Putamen (tissue), 1 donor: ENCODE data around the gene RBM4B.

ENCODE experiments used
- DNase-seq: peaks from one replicate; pipeline ENCODE4 v3.0.0-alpha.2; 2016; ENCODE audit warnings: low spot score

RBM4B gene

GRCh38 chr11:66686801-66687750, 9.4 kb upstream of the RBM4B start:
- DNase-seq, result no peak

- no peak for DNase-seq
These were observed 8.6 kb upstream of the RBM4B start for GRCh38 chr11:66686100-66686785.

DNA sequence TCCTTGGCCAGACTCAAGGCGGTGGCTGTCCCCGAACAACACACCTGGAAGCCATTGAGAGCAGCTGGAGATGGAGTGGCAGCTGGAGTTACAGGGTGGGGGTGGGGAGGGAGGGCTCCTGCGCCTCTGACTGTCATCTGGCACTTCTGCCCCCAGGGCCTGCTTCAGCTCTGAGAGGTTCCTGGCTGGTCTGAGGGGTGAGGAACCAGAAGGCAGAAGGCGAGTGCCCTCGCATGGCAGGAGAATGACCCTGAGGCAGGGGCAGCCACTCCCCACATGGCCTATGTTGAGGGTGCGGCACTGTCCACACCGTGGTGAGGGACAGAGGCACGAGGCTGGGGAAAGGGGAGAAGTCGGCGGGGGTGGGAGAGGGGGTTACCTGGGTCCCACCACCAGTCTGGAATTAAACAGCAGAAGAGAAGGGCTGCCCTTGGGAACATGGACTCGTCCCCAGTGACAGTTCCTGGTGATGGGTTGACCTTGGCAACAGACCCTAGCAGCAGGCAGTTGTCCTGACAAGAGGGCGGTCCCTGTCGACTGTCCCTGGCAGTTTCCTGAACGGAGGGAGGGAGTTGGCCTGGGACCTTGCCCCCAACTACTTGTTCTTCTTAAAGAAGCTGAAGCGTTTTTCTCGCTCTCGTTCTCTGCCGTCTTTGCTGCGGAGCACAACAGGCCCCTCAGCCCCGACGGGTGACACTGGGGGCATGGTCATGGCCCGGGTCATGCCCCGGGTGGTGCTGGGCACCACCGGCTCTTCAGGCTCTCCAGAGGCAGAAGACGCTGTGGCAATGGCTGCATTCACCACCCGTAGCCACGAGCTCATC, 7.8 kb upstream of the RBM4B start:
- no peak for DNase-seq

- no peak for DNase-seq
These were observed 6.9 kb upstream of the RBM4B start for GRCh38 chr11:66684635-66685034.

DNA sequence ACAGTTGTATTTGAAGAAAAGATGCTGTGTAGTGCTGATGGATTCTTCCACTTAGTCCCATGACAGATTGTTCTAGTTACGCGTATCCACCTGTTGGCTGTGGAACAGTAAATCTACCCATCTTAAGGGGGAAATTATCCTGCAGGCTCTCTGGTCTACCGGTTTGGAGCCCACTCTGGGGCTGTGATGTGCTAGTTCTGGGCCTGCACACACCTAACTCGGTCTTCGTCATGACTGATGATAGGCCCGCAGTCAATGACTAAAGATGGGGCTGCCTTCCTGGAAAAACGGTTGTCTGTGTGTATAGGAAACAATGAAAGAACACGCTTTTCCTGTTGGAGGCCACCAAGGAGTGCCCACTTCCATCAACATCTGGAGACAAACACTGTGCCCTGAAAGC, 6.2 kb upstream of the RBM4B start:
- no peak for DNase-seq

- no peak for DNase-seq
These were observed 3.4 kb upstream of the RBM4B start for GRCh38 chr11:66680966-66681645.

GRCh38 chr11:66676931-66677598, 622 bp downstream of the RBM4B start:
- no peak for DNase-seq

DNA sequence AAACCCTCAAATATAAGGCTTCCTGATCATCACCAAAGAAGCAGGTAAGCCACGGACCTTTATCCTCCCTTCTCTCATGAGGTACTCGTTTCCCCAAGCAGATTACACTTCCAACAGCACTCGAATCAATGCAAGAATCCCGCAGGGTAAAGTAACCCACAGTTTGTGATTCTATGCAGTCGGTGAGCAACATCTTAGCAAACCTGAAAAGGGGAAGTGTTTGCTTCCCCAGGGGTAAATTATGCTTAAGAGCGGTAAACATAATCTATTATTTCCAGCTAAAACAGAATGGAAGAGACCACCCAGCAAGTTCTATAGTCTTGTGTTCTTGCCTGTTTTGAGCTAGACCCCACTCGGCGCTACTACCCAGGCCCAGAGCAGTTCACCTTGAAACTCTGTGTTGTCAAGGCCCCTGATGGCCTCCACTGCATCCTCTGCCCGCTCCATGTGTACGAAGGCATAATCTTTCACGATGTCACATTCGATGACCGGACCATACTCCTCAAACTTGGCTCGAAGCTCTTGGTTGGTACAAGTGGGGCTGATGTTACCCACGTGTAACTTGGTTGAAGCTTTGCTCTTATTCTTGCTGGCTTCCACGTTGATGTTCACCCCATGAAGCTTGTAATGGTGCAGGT, 1.3 kb downstream of the RBM4B start:
- no peak for DNase-seq

GRCh38 chr11:66674964-66675602, 2.6 kb downstream of the RBM4B start:
- DNase-seq, result no peak

DNA sequence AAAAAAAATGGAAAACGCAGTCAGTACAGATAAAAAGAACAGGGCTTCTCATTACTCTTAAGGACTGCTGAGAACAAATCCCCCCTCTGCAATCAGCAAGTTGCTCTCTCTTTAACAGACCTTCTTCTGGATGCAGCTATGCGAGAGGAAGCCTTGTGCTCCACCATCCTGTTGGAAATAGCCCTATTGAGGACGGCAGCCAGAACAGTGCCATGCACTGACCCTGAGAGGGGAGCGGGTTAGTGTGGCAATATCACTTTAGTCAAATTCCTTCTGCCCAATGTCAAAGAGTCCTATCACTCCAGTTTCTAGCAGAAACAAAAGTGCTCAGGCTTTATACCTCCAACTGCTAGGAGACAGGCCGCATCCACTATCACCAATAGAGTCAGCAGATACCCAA, 6.9 kb downstream of the RBM4B start:
- DNase-seq, result no peak

DNA sequence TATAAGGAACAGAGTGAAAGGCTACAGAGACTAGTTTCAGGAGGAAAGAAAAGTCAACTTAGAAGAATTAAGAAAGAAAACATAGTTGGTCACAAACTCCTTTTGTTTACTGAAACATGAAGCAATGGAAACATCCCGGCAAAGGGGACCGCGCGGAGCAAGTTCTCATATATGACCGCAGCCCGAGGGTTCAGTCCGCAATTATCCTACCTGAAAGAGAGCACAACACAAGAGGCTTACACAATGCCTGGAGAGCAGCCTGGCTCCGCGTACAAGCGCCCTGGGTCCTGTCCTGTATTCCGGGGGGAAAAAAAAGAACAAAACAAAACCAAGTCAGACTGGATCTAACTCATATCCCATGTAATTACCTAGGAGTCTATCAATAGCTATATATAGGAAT, 12.3 kb downstream of the RBM4B start:
- no peak for DNase-seq

GRCh38 chr11:66663741-66664296, 13.9 kb downstream of the RBM4B start:
- no peak for DNase-seq

- DNase-seq, result no peak
These were observed 17.9 kb downstream of the RBM4B start for GRCh38 chr11:66659763-66660162.

DNA sequence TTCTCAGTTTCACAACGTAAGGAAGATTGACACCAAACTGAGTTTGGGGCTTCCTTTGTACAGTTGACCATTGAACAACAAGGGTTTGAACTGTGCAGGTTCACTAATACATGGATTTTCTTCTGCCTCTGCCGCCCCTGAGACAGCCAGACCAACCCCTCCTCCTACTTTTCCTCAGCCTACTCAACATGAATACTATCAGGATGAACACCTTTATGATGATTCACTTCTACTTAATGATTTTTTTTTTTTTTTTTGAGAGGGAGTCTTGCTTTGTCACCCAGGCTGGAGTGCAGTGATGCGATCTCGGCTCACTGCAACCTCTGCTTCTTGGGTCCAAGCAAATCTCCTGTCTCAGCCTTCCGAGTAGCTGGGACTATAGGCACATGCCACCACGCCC, 24.6 kb downstream of the RBM4B start:
- DNase-seq, result no peak

DNA sequence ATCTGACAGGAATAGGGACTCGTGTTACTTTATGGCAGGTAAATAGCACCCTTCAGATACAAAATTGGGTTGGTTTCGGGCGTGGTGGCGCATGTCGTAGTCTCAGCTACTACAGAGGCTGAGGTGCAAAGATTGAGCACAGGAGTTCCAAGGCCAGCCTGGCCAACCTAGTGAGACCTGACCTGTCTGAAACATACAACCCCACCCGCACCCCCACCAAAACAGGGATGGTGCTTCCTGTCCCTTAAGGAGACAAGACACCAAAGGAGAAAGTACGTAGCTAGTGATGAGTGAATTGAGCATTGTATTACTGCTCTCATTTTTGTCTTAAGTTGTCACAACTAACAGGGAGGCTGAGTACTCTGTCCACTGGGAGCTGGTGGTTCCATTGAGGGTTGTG, 25.0 kb downstream of the RBM4B start:
- no peak for DNase-seq

DNA sequence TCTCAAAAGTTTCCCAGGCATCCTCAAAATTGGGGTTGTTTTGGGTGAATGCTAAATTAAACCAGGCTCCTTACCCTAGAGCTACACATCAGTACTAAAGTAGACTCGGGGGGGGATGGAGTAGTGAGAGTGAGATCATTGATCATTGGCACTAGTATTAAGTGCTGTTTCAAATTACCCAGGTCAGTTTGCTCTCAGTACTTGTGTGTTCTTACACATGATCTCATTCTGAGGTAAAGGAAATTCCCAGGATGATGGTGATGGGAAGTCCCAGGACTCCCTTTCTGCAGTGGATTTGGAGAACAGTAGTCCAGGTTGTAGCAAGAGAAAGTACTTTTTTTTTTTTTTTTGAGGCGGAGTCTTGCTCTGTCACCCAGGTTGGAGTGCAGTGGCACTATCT, 26.7 kb downstream of the RBM4B start:
- DNase-seq, result no peak

DNA sequence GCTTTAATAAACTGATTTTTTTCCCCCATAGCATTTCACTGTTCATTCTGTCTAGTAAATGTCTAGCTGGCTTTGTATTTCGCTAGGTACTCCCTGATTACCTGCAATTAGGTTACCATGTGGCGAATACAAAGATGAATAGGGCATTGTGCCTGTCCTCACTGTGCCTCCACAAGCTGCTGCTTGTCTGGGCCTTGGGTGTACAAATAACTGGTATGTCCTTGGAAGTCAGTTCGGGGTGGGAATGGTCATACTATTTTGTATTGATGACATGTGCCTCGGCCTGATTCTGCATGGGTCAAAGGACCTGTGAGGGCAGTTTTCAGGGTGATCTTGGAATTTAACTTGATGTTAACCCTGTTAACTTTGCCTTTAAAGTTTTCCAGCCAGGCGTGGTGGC, 27.8 kb downstream of the RBM4B start:
- DNase-seq, result no peak

- DNase-seq, result no peak
These were observed 30.9 kb downstream of the RBM4B start for GRCh38 chr11:66646828-66647227.

GRCh38 chr11:66643745-66644437, 33.8 kb downstream of the RBM4B start:
- DNase-seq, result no peak
